Ishikawa (cell line): Measurements from ENCODE around the gene ITGA6.

ENCODE experiments used
- CEBPB ChIP-seq: IDR thresholded peaks from 2 replicates; pipeline ENCODE4 v1.6.1; 2012
- TAF1 ChIP-seq: IDR thresholded peaks from 2 replicates; pipeline ENCODE4 v1.6.1; 2012; ENCODE audit warnings: low read depth, mild to moderate bottlenecking
- YY1 ChIP-seq: IDR thresholded peaks from 2 replicates; pipeline ENCODE4 v1.6.1; 2012; ENCODE audit warnings: low read depth
- ZBTB7A ChIP-seq: IDR thresholded peaks from 2 replicates; pipeline ENCODE4 v1.6.1; 2012; ENCODE audit warnings: low read depth

DNA sequence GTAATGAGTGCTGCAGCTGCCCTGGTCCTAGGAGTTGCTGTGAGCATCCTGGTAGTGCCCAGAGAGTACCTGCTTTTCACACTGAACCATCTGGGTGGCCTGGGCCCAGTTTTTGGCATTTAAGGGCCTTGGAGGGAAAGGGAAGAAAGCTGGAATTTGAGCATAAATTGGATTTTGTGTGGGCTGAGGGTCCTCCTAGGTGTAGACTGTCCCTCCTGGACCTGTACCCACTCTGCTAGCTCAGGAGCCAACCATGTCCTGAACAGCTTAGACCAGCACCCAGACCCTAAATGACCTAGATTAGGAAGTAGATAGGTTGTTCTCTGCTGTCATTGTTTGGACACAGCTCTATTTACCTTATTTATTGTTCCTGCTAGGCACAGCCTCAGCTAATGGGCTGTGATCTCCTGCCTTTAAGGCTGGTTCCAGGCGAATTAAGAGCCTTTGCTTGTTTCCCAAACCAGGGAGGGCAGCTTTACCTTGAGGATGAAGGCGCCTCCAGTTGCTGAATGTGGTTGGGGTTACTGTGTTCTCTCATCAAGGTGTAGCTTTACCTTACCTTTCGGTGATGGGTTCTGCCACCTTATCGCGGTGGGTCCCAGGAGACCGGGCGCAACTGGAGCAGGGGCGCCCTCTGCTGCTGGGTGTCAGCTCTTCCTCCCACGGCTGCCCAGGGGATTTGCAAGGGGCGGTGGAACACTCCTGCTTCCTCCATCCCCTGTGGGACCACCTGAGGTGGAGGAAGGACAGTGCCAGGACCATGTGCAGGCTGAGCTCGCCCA lies 34.4 kb downstream of the ITGA6 start:
- no peak for TF ChIP-seq TAF1
- peak; percentile 68 for TF ChIP-seq ZBTB7A
- TF ChIP-seq CEBPB: no peak
- TF ChIP-seq YY1: no peak
